ENCODE data around the gene ANGPT4.

The ANGPT4 gene

DNA sequence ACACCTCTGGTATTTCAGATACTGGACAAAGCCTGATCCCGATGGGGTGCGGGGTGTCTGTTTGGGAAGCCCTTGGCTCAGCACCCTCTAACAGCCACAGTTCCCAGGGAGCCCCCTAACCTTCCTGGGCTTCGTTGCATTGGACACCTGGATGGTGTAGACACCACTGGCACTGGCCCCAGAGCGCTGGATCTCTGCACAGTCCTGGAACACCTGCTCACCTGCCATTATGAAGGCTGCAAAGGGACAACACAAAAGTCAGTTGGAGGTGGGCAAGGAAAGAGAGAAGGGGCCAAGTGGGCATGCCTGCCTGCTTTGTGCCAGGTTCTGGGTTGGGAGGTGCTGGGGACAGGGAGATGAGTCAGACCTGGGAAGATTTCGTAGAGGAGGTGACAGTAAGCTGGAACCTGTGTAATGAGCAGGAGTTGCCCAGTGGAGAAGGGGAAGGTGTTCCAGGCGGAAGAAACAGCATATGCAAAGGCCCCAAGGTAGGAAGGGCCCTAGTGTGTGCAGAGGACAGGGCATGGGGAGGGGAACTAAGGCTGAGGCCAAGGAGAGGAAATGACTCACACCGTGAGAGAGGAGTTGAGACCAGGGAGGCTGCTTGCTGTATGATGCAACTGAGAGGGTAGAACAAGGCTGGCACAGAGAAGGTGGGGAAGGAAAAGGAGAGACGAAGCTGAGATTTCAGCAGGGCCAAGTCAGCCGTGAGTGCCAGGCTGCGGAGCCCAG, 34.9 kb downstream of the ANGPT4 start:
- no peak overlapping the region for H3K9ac ChIP-seq (ENCODE audit: low read depth, low read length)

DNA sequence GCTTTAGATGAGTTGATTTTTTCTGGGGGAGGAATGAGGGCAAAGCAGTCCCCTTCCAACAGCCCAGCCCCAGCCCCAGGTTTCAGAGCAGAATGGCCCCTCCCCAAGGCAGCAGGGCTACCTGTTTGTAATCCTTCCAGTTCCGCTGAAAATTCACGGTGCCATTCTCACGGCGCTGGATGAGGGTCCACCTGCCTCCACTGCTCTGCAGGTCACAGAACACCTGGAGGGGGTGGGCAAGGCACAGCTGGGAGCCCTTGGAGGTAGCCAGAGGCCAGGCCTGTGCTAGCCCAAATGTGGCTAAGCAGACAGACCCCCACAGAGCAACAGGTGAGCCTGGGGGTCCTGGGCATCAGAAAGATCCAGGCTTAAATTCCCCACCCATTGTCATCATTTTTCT, 36.5 kb downstream of the ANGPT4 start:
- Histone ChIP-seq H3K9ac (ENCODE audit: low read depth, low read length) (no peak overlapping the region), H3K4me1 (ENCODE audit: control insufficient read depth, insufficient read depth, low read length) (no peaks in the 10 kb centered on the region), H3K27me3 (ENCODE audit: control insufficient read depth, insufficient read depth, low read length) (peaks cover 2% of the 10 kb centered on the region), H3K9me3 (ENCODE audit: control insufficient read depth, insufficient read depth, low read length) (no peaks in the 10 kb centered on the region), H3K36me3 (ENCODE audit: control insufficient read depth, insufficient read depth, low read length) (no peaks in the 10 kb centered on the region), H3K4me3 (ENCODE audit: low read depth, low read length) (no peak overlapping the region)

More for the DNA sequence above, 34.9 kb downstream of the ANGPT4 start:
- Histone ChIP-seq H3K27me3 (ENCODE audit: control insufficient read depth, insufficient read depth, low read length) (peaks cover 11% of the 10 kb centered on the region), H3K4me1 (ENCODE audit: control insufficient read depth, insufficient read depth, low read length) (no peaks in the 10 kb centered on the region), H3K36me3 (ENCODE audit: control insufficient read depth, insufficient read depth, low read length) (no peaks in the 10 kb centered on the region), H3K9me3 (ENCODE audit: control insufficient read depth, insufficient read depth, low read length) (no peaks in the 10 kb centered on the region), H3K4me3 (ENCODE audit: low read depth, low read length) (no peak overlapping the region)

DNA sequence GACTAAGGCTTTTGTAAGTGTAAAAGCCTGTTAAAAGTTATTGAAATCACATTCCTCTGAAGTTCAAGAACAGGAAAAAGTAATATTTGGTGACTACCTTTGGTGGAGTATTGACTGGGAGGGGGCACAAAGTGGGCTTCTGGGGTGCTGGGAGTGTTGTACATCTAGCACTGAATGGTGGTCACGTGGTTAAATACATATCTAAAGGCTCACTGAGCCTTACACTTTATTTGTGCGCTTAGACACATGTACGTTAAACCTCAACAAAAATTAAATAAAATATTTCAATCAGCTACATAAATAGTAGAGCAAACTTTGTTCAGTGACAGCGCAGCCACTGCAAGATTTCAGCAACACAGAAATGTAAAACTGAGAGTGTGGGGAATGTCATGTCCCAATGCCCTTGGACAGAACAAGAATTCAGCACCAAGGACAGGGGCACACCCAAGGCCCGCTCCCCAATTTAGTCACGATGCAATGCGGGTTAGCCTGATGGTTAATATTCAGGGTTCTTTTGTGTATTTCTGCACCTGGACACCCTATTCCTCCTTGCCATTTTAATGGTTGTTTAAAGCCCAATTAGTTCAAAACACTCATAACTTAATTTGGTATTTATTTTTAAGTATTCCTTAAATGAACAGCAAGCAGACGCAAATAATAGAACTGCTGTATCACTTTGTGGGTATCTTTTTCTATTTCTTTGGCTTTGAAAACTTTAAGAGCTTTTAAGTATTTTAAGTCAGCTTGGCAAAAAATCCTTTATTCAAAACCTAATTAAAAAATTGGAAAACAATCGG, 37.4 kb downstream of the ANGPT4 start:
- peaks cover 2% of the 10 kb centered on the region for H3K27me3 ChIP-seq (ENCODE audit: control insufficient read depth, insufficient read depth, low read length)
- H3K4me1 ChIP-seq (ENCODE audit: control insufficient read depth, insufficient read depth, low read length) = no peaks in the 10 kb centered on the region
- no peak overlapping the region for H3K4me3 ChIP-seq (ENCODE audit: low read depth, low read length)
- H3K36me3 ChIP-seq (ENCODE audit: control insufficient read depth, insufficient read depth, low read length) = no peaks in the 10 kb centered on the region
- no peak overlapping the region for H3K9ac ChIP-seq (ENCODE audit: low read depth, low read length)
- H3K9me3 ChIP-seq (ENCODE audit: control insufficient read depth, insufficient read depth, low read length) = no peaks in the 10 kb centered on the region

DNA sequence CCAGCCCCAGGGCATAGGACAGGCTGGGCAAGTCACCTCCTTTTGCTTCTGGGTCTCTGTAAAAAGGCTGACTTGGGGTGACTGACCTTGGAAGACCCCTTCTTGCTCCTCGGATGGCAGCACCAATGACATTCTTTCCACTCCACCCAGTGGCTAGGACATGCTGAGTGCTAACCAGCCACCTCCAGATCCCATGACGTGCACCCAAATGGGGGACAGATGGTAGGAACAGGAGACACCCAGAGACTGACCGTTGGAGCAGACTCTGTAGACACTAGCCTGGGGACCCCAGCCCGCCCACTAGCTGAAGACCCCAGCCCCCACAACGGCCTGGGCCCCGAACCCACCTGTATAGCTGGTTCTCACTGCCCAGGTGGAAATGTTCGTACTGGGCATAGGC, 38.3 kb downstream of the ANGPT4 start:
- H3K4me3 ChIP-seq (ENCODE audit: low read depth, low read length) = no peak overlapping the region
- H3K9ac ChIP-seq (ENCODE audit: low read depth, low read length) = no peak overlapping the region
- no peaks in the 10 kb centered on the region for H3K9me3 ChIP-seq (ENCODE audit: control insufficient read depth, insufficient read depth, low read length)
- no peaks in the 10 kb centered on the region for H3K36me3 ChIP-seq (ENCODE audit: control insufficient read depth, insufficient read depth, low read length)
- H3K4me1 ChIP-seq (ENCODE audit: control insufficient read depth, insufficient read depth, low read length) = no peaks in the 10 kb centered on the region
- H3K27me3 ChIP-seq (ENCODE audit: control insufficient read depth, insufficient read depth, low read length) = peaks cover 2% of the 10 kb centered on the region

DNA sequence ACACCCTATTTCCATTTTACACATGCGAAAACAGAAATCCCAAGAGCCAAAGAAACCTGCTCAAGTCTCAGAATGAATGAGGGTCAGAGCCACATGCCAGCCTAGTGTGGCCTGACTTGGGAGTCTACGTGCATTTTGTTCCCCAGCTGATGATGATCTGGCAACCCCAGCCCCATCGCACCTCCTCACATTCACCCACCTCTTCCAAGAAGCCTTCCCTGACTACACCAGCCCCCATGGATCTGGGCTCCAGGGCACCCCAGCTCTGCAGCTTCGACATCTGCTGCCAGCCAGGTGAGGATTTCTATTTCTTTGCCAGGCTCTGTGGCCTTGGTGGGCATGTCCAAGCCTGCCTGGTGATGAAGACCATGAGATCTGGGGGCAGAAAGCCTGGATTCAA, 41.0 kb downstream of the ANGPT4 start:
- peaks cover 2% of the 10 kb centered on the region for H3K27me3 ChIP-seq (ENCODE audit: control insufficient read depth, insufficient read depth, low read length)
- H3K9ac ChIP-seq (ENCODE audit: low read depth, low read length) = no peak overlapping the region
- no peak overlapping the region for H3K4me3 ChIP-seq (ENCODE audit: low read depth, low read length)
- H3K36me3 ChIP-seq (ENCODE audit: control insufficient read depth, insufficient read depth, low read length) = no peaks in the 10 kb centered on the region
- H3K9me3 ChIP-seq (ENCODE audit: control insufficient read depth, insufficient read depth, low read length) = no peaks in the 10 kb centered on the region
- no peaks in the 10 kb centered on the region for H3K4me1 ChIP-seq (ENCODE audit: control insufficient read depth, insufficient read depth, low read length)

DNA sequence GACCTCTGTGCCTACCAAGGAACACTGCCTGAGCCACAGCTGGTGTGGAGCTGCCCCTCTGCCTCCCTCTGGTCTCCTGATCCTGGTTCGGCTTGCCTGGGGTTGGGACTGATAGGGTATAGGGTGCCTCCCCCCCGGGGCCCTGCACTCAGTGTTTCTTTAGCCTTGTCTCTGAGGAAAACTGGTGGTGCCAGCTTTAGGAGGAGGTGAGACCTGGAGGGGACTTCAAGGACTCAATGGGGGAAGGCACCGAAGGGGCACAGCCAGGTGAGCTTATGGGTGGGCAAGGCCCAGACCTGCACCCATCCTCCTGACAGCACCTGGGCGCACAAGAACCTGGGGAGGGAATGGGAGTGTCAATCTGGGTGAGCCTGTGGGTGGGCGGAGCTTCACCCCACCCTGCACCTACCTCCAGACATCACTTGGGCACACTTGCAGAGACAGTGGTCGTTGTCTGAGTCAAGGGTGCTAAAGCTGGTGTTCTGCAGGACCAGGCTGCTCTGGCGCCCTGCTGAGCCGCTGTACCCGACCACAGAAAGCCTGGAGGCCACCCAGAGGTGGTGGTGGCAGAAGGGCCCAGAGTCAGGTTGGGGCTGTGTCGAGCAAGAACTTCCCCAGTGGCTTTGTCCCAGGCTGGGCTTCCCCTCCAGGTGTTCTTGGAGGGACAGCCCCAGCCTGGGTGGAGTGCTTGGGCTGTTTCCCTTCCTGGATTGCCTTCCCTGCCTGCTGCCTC, 42.1 kb downstream of the ANGPT4 start:
- H3K9ac ChIP-seq (ENCODE audit: low read depth, low read length) = no peak overlapping the region
- no peaks in the 10 kb centered on the region for H3K9me3 ChIP-seq (ENCODE audit: control insufficient read depth, insufficient read depth, low read length)
- peaks cover 2% of the 10 kb centered on the region for H3K27me3 ChIP-seq (ENCODE audit: control insufficient read depth, insufficient read depth, low read length)
- no peak overlapping the region for H3K4me3 ChIP-seq (ENCODE audit: low read depth, low read length)
- H3K36me3 ChIP-seq (ENCODE audit: control insufficient read depth, insufficient read depth, low read length) = no peaks in the 10 kb centered on the region
- no peaks in the 10 kb centered on the region for H3K4me1 ChIP-seq (ENCODE audit: control insufficient read depth, insufficient read depth, low read length)

DNA sequence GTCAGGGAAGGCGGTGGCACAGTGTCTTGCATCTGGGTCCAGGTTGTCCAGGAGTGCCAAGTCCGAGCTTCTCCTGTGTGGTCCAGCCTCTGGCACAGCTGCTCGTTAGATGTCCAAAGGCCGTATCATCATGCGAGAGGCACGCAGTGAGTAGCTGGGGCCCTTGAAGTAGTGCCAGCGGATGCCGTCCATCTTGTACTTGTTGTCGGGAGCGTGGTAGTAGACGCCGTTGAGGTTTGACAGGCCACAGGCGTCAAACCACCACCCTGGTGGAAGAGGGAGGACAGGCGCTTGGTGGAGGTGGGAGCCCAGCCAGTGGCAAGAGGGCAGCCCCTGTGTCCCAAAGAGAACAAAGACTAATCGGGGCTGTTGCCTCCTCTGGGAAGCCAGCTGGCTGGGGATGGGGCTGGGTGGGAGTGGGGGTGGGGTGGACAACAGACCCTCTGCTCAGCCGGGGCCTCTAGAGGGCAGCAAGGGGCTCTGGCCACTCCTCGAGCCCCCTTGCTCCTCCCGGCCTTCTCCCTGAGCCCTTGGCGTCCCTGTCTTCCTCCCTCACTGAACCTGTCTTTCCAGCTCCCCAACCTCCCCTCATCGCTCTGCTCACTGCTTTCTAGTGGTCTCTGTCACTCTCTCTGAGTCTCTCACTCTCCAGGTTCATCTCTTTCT, 43.1 kb downstream of the ANGPT4 start:
- Histone ChIP-seq H3K4me3 (ENCODE audit: low read depth, low read length) (no peak overlapping the region), H3K27me3 (ENCODE audit: control insufficient read depth, insufficient read depth, low read length) (peaks cover 2% of the 10 kb centered on the region), H3K9me3 (ENCODE audit: control insufficient read depth, insufficient read depth, low read length) (no peaks in the 10 kb centered on the region), H3K9ac (ENCODE audit: low read depth, low read length) (no peak overlapping the region), H3K4me1 (ENCODE audit: control insufficient read depth, insufficient read depth, low read length) (no peaks in the 10 kb centered on the region), H3K36me3 (ENCODE audit: control insufficient read depth, insufficient read depth, low read length) (no peaks in the 10 kb centered on the region)

DNA sequence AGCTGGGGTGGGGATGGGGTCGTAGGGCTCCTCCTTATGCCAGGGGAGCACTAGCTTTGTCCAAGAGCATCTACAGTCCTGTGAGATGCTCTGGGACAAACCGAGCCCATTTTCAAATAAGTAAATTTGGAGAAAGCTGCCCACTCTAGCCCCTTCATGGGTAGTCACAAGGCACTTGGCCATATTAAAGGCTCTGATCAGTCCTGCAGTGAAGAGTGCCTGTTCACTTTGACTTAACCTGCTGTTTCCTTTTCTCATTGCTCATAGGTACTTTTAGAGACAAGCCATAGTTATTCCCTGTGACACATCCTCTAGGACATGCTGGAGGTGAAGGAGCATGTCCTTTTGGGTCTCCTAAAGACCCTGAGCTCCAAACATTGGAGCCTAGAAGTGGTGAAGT, 44.2 kb downstream of the ANGPT4 start:
- no peak overlapping the region for H3K9ac ChIP-seq (ENCODE audit: low read depth, low read length)
- no peaks in the 10 kb centered on the region for H3K27me3 ChIP-seq (ENCODE audit: control insufficient read depth, insufficient read depth, low read length)
- no peaks in the 10 kb centered on the region for H3K36me3 ChIP-seq (ENCODE audit: control insufficient read depth, insufficient read depth, low read length)
- no peaks in the 10 kb centered on the region for H3K9me3 ChIP-seq (ENCODE audit: control insufficient read depth, insufficient read depth, low read length)
- no peak overlapping the region for H3K4me3 ChIP-seq (ENCODE audit: low read depth, low read length)
- no peaks in the 10 kb centered on the region for H3K4me1 ChIP-seq (ENCODE audit: control insufficient read depth, insufficient read depth, low read length)

DNA sequence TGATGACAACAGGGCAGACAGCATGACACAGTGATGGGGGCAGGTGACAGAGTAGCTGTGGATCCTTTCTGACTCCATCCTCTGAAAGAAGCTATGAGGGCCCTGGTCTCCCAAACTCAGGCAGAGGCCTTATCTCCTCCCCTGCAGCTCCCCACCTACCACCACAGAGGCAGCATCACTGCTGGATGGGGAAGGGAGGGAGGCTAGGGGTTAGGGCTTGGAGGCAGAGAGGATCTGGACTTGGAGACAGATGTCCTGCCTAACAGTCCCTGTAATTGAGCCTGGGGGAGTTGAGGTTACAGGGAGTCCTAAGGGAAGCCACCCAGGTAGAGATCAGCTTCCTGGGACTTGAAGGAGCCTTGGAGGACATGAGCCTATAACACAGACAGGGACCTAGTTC, 44.7 kb downstream of the ANGPT4 start:
- Histone ChIP-seq H3K36me3 (ENCODE audit: control insufficient read depth, insufficient read depth, low read length) (no peaks in the 10 kb centered on the region), H3K4me1 (ENCODE audit: control insufficient read depth, insufficient read depth, low read length) (no peaks in the 10 kb centered on the region), H3K9me3 (ENCODE audit: control insufficient read depth, insufficient read depth, low read length) (no peaks in the 10 kb centered on the region), H3K4me3 (ENCODE audit: low read depth, low read length) (no peak overlapping the region), H3K27me3 (ENCODE audit: control insufficient read depth, insufficient read depth, low read length) (no peaks in the 10 kb centered on the region), H3K9ac (ENCODE audit: low read depth, low read length) (no peak overlapping the region)

DNA sequence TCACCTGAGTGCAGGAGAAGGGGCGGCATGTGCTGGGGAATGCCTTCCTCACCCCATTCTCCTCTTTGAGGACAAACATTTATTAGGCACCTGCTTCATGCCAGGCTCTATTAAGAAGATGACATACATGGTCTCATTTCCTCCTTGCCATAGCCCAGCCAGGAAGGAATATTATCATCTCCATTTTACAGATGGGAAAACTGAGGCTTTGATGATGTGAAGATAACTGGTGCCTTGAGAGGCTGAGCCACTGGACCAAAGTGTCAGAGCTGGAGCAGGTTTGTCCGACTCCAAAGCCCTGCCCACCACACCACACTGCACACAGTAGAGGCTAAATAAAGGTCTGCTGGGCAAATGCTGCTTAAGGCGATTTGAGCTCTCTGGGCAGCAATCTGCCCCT, 45.4 kb downstream of the ANGPT4 start:
- no peaks in the 10 kb centered on the region for H3K27me3 ChIP-seq (ENCODE audit: control insufficient read depth, insufficient read depth, low read length)
- H3K4me3 ChIP-seq (ENCODE audit: low read depth, low read length) = no peak overlapping the region
- no peaks in the 10 kb centered on the region for H3K36me3 ChIP-seq (ENCODE audit: control insufficient read depth, insufficient read depth, low read length)
- no peaks in the 10 kb centered on the region for H3K4me1 ChIP-seq (ENCODE audit: control insufficient read depth, insufficient read depth, low read length)
- no peak overlapping the region for H3K9ac ChIP-seq (ENCODE audit: low read depth, low read length)
- no peaks in the 10 kb centered on the region for H3K9me3 ChIP-seq (ENCODE audit: control insufficient read depth, insufficient read depth, low read length)

DNA sequence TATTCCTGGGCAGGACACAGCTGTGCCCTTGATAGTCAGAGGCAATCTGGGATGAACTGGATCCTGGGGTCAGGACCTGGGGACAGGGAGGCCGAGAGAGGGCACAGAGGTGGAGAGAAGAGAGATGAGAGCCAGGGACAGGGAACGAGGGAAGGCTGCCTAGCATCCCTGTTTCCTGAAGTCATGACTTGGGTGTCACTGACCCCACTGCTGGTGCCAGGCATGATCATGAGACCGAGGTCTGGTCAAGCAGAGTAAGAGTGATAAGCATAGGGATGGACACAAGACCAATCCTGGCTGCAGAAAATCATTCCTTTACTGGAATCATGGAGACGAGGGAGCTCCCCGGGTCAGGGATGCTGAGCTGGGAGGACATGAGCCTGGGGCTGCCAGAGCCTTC, 46.5 kb downstream of the ANGPT4 start:
- no peaks in the 10 kb centered on the region for H3K36me3 ChIP-seq (ENCODE audit: control insufficient read depth, insufficient read depth, low read length)
- H3K9me3 ChIP-seq (ENCODE audit: control insufficient read depth, insufficient read depth, low read length) = no peaks in the 10 kb centered on the region
- no peaks in the 10 kb centered on the region for H3K4me1 ChIP-seq (ENCODE audit: control insufficient read depth, insufficient read depth, low read length)
- peaks cover 2% of the 10 kb centered on the region for H3K27me3 ChIP-seq (ENCODE audit: control insufficient read depth, insufficient read depth, low read length)
- H3K9ac ChIP-seq (ENCODE audit: low read depth, low read length) = no peak overlapping the region
- no peak overlapping the region for H3K4me3 ChIP-seq (ENCODE audit: low read depth, low read length)

Measured in iPS-15b (cell line).